ENCODE data around the gene DBET. TPM values are rescaled to one million over a fixed set of nuclear protein-coding genes. Genes with fewer than 3 reads are reported as not detected.
A peak's percentile ranks its signal among the peaks of the same experiment; 100 is the strongest.
"Not testable (repeated sequence)": the region's sequence is repeated elsewhere in the genome, so short reads cannot be mapped to it uniquely, and the experiment has no call there.

Gene DBET
- total RNA-seq, 2 experiments from 2014 or later: not detected

- H3K36me3 ChIP-seq (ENCODE audit: insufficient read depth, low read length); H3K27me3 Mint-ChIP-seq; POLR2A ChIA-PET; H3K27ac Mint-ChIP-seq; H3K4me3 ChIP-seq (ENCODE audit: low read length); H3K4me1 ChIP-seq (ENCODE audit: insufficient read depth, low read length); ATAC-seq (ENCODE audit: poor library complexity); H3K4me1 Mint-ChIP-seq (ENCODE audit: low read depth); H3K4me3 Mint-ChIP-seq; H3K9me3 ChIP-seq (ENCODE audit: control insufficient read depth in 1 of 2, insufficient read depth in 1 of 2, low read length in 2 of 2); H3K9me3 Mint-ChIP-seq; H3K36me3 Mint-ChIP-seq (ENCODE audit: low read depth); H3K27me3 ChIP-seq (ENCODE audit: control insufficient read depth in 1 of 2, insufficient read depth in 2 of 2, low read length in 2 of 2); DNase-seq; intact Hi-C loops (cut with DNase I, micrococcal nuclease); CTCF ChIA-PET; H3K27ac ChIP-seq (ENCODE audit: low read depth in 1 of 2, low read length in 2 of 2): not testable (repeated sequence)
Observed at GRCh38 chr4:190106191-190106590, 41.9 kb downstream of the DBET start.

- intact Hi-C loops (cut with DNase I, micrococcal nuclease); CTCF ChIA-PET; ATAC-seq (ENCODE audit: poor library complexity): not testable (repeated sequence)
Observed at GRCh38 chr4:190106611-190107480, 42.5 kb downstream of the DBET start.

GRCh38 chr4:190107766-190108485 lies 43.6 kb downstream of the DBET start:
- H3K27ac Mint-ChIP-seq; intact Hi-C loops (cut with DNase I, micrococcal nuclease); POLR2A ChIA-PET; H3K4me1 ChIP-seq (ENCODE audit: insufficient read depth, low read length); H3K4me1 Mint-ChIP-seq (ENCODE audit: low read depth); H3K4me3 Mint-ChIP-seq; H3K4me3 ChIP-seq (ENCODE audit: low read length); H3K9me3 Mint-ChIP-seq; H3K27ac ChIP-seq (ENCODE audit: low read depth in 1 of 2, low read length in 2 of 2); H3K27me3 Mint-ChIP-seq; H3K9me3 ChIP-seq (ENCODE audit: control insufficient read depth in 1 of 2, insufficient read depth in 1 of 2, low read length in 2 of 2); H3K36me3 ChIP-seq (ENCODE audit: insufficient read depth, low read length); H3K36me3 Mint-ChIP-seq (ENCODE audit: low read depth); CTCF ChIA-PET; ATAC-seq (ENCODE audit: poor library complexity); H3K27me3 ChIP-seq (ENCODE audit: control insufficient read depth in 1 of 2, insufficient read depth in 2 of 2, low read length in 2 of 2): not testable (repeated sequence)
- peak in 1 of 14 experiments; percentile 1 for DNase-seq

More at GRCh38 chr4:190106611-190107480, 42.5 kb downstream of the DBET start:
- H3K4me3 ChIP-seq (ENCODE audit: low read length); H3K4me1 ChIP-seq (ENCODE audit: insufficient read depth, low read length); H3K4me3 Mint-ChIP-seq; H3K27ac Mint-ChIP-seq; DNase-seq; H3K9me3 Mint-ChIP-seq; H3K27me3 ChIP-seq (ENCODE audit: control insufficient read depth in 1 of 2, insufficient read depth in 2 of 2, low read length in 2 of 2); H3K27me3 Mint-ChIP-seq; H3K27ac ChIP-seq (ENCODE audit: low read depth in 1 of 2, low read length in 2 of 2); H3K9me3 ChIP-seq (ENCODE audit: control insufficient read depth in 1 of 2, insufficient read depth in 1 of 2, low read length in 2 of 2); H3K36me3 Mint-ChIP-seq (ENCODE audit: low read depth); H3K36me3 ChIP-seq (ENCODE audit: insufficient read depth, low read length); H3K4me1 Mint-ChIP-seq (ENCODE audit: low read depth); POLR2A ChIA-PET: not testable (repeated sequence)

- H3K9me3 Mint-ChIP-seq; H3K36me3 ChIP-seq (ENCODE audit: insufficient read depth, low read length); H3K27me3 ChIP-seq (ENCODE audit: control insufficient read depth in 1 of 2, insufficient read depth in 2 of 2, low read length in 2 of 2); H3K27ac Mint-ChIP-seq; H3K27me3 Mint-ChIP-seq; H3K4me1 ChIP-seq (ENCODE audit: insufficient read depth, low read length); H3K4me1 Mint-ChIP-seq (ENCODE audit: low read depth); ATAC-seq (ENCODE audit: poor library complexity); CTCF ChIA-PET; H3K9me3 ChIP-seq (ENCODE audit: control insufficient read depth in 1 of 2, insufficient read depth in 1 of 2, low read length in 2 of 2); intact Hi-C loops (cut with DNase I, micrococcal nuclease); H3K36me3 Mint-ChIP-seq (ENCODE audit: low read depth); POLR2A ChIA-PET; H3K4me3 ChIP-seq (ENCODE audit: low read length); H3K27ac ChIP-seq (ENCODE audit: low read depth in 1 of 2, low read length in 2 of 2); H3K4me3 Mint-ChIP-seq: not testable (repeated sequence)
- peak in 1 of 14 experiments; percentile 0 for DNase-seq
Observed at GRCh38 chr4:190108756-190109155, 44.5 kb downstream of the DBET start.

GRCh38 chr4:190109390-190110011 lies 45.2 kb downstream of the DBET start:
- DNase-seq; H3K27me3 ChIP-seq (ENCODE audit: control insufficient read depth in 1 of 2, insufficient read depth in 2 of 2, low read length in 2 of 2); intact Hi-C loops (cut with DNase I, micrococcal nuclease); H3K36me3 ChIP-seq (ENCODE audit: insufficient read depth, low read length); H3K4me3 Mint-ChIP-seq; H3K27ac Mint-ChIP-seq; H3K36me3 Mint-ChIP-seq (ENCODE audit: low read depth); H3K4me3 ChIP-seq (ENCODE audit: low read length); H3K4me1 ChIP-seq (ENCODE audit: insufficient read depth, low read length); H3K27me3 Mint-ChIP-seq; H3K9me3 ChIP-seq (ENCODE audit: control insufficient read depth in 1 of 2, insufficient read depth in 1 of 2, low read length in 2 of 2); POLR2A ChIA-PET; H3K27ac ChIP-seq (ENCODE audit: low read depth in 1 of 2, low read length in 2 of 2); ATAC-seq (ENCODE audit: poor library complexity); H3K9me3 Mint-ChIP-seq; CTCF ChIA-PET; H3K4me1 Mint-ChIP-seq (ENCODE audit: low read depth): not testable (repeated sequence)

- H3K36me3 ChIP-seq (ENCODE audit: insufficient read depth, low read length); H3K4me3 ChIP-seq (ENCODE audit: low read length); H3K4me1 Mint-ChIP-seq (ENCODE audit: low read depth); H3K36me3 Mint-ChIP-seq (ENCODE audit: low read depth); H3K27me3 ChIP-seq (ENCODE audit: control insufficient read depth in 1 of 2, insufficient read depth in 2 of 2, low read length in 2 of 2); H3K27me3 Mint-ChIP-seq; H3K27ac Mint-ChIP-seq; POLR2A ChIA-PET; ATAC-seq (ENCODE audit: poor library complexity); H3K4me3 Mint-ChIP-seq; DNase-seq; intact Hi-C loops (cut with DNase I, micrococcal nuclease); H3K9me3 ChIP-seq (ENCODE audit: control insufficient read depth in 1 of 2, insufficient read depth in 1 of 2, low read length in 2 of 2); H3K4me1 ChIP-seq (ENCODE audit: insufficient read depth, low read length); H3K27ac ChIP-seq (ENCODE audit: low read depth in 1 of 2, low read length in 2 of 2); CTCF ChIA-PET; H3K9me3 Mint-ChIP-seq: not testable (repeated sequence)
Observed at GRCh38 chr4:190110033-190110432, 45.7 kb downstream of the DBET start.
